Loucy (cell line): ENCODE results near the gene SKIC8.

Experiments used
- H2AFZ ChIP-seq: fragments of 200-600 bp; sonication (generic); 2 replicates; pipeline ENCODE4 v1.6.0; 2016; ENCODE audit warnings: antibody characterized with exemption, mild to moderate bottlenecking, low read length, moderate library complexity
- H3F3A ChIP-seq: fragments of 200-600 bp; 2 replicates; pipeline ENCODE4 v1.6.0; 2016; ENCODE audit warnings: antibody characterized with exemption, low read depth, mild to moderate bottlenecking
- H3K27me3 ChIP-seq: fragments of 200-600 bp; sonication (generic); 2 replicates; pipeline ENCODE4 v1.6.1; 2014; ENCODE audit warnings: low read length, mild to moderate bottlenecking; ENCODE audit not compliant: insufficient read depth, poor library complexity, severe bottlenecking
- H3K36me3 ChIP-seq: fragments of 200-600 bp; sonication (generic); 2 replicates; pipeline ENCODE4 v1.6.1; 2016; ENCODE audit warnings: low read length; ENCODE audit not compliant: insufficient read depth
- H3K4me1 ChIP-seq: fragments of 200-600 bp; sonication (generic); 2 replicates; pipeline ENCODE4 v1.5.1; 2014; ENCODE audit warnings: low read length, mild to moderate bottlenecking; ENCODE audit not compliant: insufficient read depth, poor library complexity, severe bottlenecking
- H3K4me2 ChIP-seq: fragments of 200-600 bp; sonication (generic); 2 replicates; pipeline ENCODE4 v1.6.0; 2014; ENCODE audit warnings: antibody characterized with exemption, low read length, low read depth, mild to moderate bottlenecking; ENCODE audit not compliant: poor library complexity, severe bottlenecking
- H3K4me3 ChIP-seq: fragments of 200-600 bp; sonication (generic); 2 replicates; pipeline ENCODE4 v1.5.1; 2014; ENCODE audit warnings: low read length, mild to moderate bottlenecking, mixed read lengths; ENCODE audit not compliant: poor library complexity, severe bottlenecking
- H3K79me2 ChIP-seq: fragments of 200-600 bp; sonication (generic); 2 replicates; pipeline ENCODE4 v1.6.1; 2014; ENCODE audit warnings: low read length; ENCODE audit not compliant: insufficient read depth
- H3K9ac ChIP-seq: fragments of 200-600 bp; sonication (generic); 2 replicates; pipeline ENCODE4 v1.6.0; 2014; ENCODE audit warnings: mild to moderate bottlenecking, low read depth, low read length, moderate library complexity; ENCODE audit not compliant: poor library complexity, severe bottlenecking
- H3K9me2 ChIP-seq: fragments of 200-600 bp; sonication (generic); replicated peaks from 2 replicates; pipeline ENCODE4 v1.6.1; 2016; ENCODE audit warnings: low read depth, low read length, mixed read lengths
- H3K9me3 ChIP-seq: fragments of 200-600 bp; sonication (generic); 2 replicates; pipeline ENCODE4 v1.6.1; 2014; ENCODE audit warnings: mild to moderate bottlenecking, antibody characterized with exemption, low read length, low read depth; ENCODE audit not compliant: insufficient read depth
- H4K20me1 ChIP-seq: fragments of 200-600 bp; sonication (generic); 2 replicates; pipeline ENCODE4 v1.6.0; 2014; ENCODE audit warnings: antibody characterized with exemption, low read length, mild to moderate bottlenecking; ENCODE audit not compliant: insufficient read depth, poor library complexity, severe bottlenecking
- CTCF ChIP-seq: fragments of 200-600 bp; sonication (generic); conservative IDR thresholded peaks from 2 replicates; pipeline ENCODE4 v1.5.1; 2014; ENCODE audit warnings: mild to moderate bottlenecking, antibody characterized with exemption, low read length
- EZH2phosphoT487 ChIP-seq: fragments of 200-600 bp; IDR thresholded peaks from 2 replicates; pipeline ENCODE4 v1.6.1; 2018; ENCODE audit warnings: antibody characterized with exemption, mild to moderate bottlenecking, moderate library complexity, borderline replicate concordance

SKIC8 gene

GRCh38 chr15:78327466-78327865 is 28.1 kb upstream of the SKIC8 start:
- H4K20me1 ChIP-seq = no peaks in the 10 kb centered on the region
- no peaks in the 10 kb centered on the region for H3K79me2 ChIP-seq
- H3F3A ChIP-seq = no peaks in the 10 kb centered on the region
- TF ChIP-seq EZH2phosphoT487 (no peak), CTCF (no peak)
- peaks cover 5% of the 10 kb centered on the region for H3K4me1 ChIP-seq
- H3K4me3 ChIP-seq = no peak overlapping the region
- H3K9me2 ChIP-seq = no peaks in the 10 kb centered on the region
- no peaks in the 10 kb centered on the region for H3K9me3 ChIP-seq
- no peaks in the 10 kb centered on the region for H3K36me3 ChIP-seq
- no peak overlapping the region for H3K4me2 ChIP-seq
- no peak overlapping the region for H3K9ac ChIP-seq
- H2AFZ ChIP-seq = no peak overlapping the region
- H3K27me3 ChIP-seq = no peaks in the 10 kb centered on the region

- Histone ChIP-seq H3K9ac (no peak overlapping the region), H3K9me2 (no peaks in the 10 kb centered on the region), H3K36me3 (no peaks in the 10 kb centered on the region), H4K20me1 (no peaks in the 10 kb centered on the region), H3K4me3 (no peak overlapping the region), H2AFZ (no peak overlapping the region), H3F3A (no peaks in the 10 kb centered on the region), H3K4me2 (no peak overlapping the region), H3K9me3 (no peaks in the 10 kb centered on the region), H3K4me1 (peaks cover 5% of the 10 kb centered on the region), H3K79me2 (no peaks in the 10 kb centered on the region), H3K27me3 (no peaks in the 10 kb centered on the region)
- no peak for TF ChIP-seq EZH2phosphoT487
- TF ChIP-seq CTCF = no peak
These were observed 25.9 kb upstream of the SKIC8 start for GRCh38 chr15:78325092-78325843.

GRCh38 chr15:78324144-78324543 is 24.7 kb upstream of the SKIC8 start:
- no peak overlapping the region for H2AFZ ChIP-seq
- no peak overlapping the region for H3K9ac ChIP-seq
- no peak overlapping the region for H3K4me3 ChIP-seq
- no peaks in the 10 kb centered on the region for H3F3A ChIP-seq
- no peaks in the 10 kb centered on the region for H3K4me1 ChIP-seq
- H3K79me2 ChIP-seq = no peaks in the 10 kb centered on the region
- no peaks in the 10 kb centered on the region for H4K20me1 ChIP-seq
- H3K9me3 ChIP-seq = no peaks in the 10 kb centered on the region
- H3K36me3 ChIP-seq = no peaks in the 10 kb centered on the region
- no peak overlapping the region for H3K4me2 ChIP-seq
- no peaks in the 10 kb centered on the region for H3K9me2 ChIP-seq
- H3K27me3 ChIP-seq = no peaks in the 10 kb centered on the region
- TF ChIP-seq CTCF = no peak
- TF ChIP-seq EZH2phosphoT487 = no peak
